Stimulated activated CD8-positive, alpha-beta memory T cell treated with anti-CD3 and anti-CD28 coated beads, Interleukin-7, amount 100 ng/mL, for 48 hours (primary cell): ENCODE data around the gene MANSC4.
"Not testable (repeated sequence)": the region's sequence is repeated elsewhere in the genome, so short reads cannot be mapped to it uniquely, and the experiment has no call there.

Experiments
- DNase-seq, 2 donors: peaks; one replicate each; pipeline ENCODE4 v3.0.0-alpha.2; 2020; ENCODE audit warnings: low read depth in 1 of 2; ENCODE audit errors: extremely low read depth in 1 of 2

MANSC4 gene

DNA sequence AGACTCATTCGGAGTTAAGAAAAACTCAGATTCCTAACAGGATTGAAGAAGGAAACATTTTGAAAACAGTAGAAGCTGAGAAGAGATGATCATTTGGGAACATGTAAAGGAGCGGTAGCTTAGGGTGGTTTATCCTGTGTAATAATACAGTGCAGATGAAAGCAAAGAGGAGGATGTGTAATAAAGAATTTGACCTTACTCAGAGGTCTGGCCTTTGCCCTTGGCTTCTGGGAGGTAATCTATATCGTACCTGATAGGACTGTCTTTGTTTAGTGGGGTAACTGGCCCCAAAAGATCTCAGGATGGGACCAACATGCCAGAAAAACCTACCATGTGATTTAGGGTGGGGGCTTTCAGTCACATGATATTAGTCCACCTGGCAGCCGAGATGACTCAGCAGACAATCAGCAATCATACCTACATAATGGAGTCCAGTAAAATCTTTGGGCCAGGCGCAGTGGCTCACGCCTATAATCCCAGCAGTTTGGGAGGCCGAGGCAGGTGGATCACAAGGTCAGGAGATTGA, 23.3 kb downstream of the MANSC4 start:
- no peak for DNase-seq

DNA sequence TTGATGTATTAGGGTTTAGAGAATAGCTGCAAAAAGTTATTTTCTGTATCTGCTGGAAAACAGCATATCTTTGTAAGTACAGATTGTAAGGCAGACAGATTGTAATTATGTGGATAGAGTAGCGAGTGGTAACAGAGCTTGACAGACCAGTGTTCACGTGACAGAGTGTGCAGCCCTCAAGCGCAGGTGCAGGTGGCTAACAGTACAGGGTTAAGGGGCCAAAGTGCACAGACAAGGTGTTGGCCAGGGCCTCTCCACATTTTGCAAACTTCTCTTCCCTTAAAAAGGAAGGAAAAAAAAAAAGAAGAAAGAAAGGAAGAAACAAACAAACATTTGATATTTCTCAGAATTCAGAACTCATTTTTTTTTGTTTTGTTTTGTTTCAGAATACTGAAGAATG, 25.2 kb downstream of the MANSC4 start:
- no peak for DNase-seq

DNA sequence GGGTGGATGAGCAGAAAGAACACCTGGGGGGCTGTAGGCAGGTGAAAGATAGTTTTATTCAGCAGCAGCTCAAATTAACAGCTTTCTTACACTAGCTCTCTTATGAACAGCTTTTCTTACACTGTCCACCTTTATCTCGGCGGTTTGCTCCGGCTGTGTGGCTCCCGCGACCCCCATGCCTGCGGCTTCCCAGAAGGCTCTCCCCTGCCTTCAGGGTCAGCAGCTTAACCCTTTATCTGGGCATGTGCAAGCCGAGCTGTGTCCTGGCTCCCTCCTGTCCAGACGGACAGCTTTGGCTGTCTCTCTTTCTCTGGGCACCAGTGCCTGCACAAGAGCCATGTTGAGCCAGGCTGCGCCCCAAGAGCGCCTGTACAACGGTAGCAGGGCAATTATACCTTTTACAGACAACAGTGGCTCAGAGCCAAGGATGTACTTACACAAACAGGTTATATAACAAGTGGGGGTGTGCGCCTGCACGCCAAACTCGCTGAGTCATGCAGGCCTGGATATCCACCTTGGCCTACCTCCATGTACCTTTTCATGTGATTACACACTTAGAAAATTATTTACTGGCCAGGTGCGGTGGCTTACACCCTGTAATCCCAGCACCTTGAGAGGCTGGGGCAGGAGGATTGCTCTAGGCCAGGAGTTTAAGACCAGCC, 28.5 kb downstream of the MANSC4 start:
- no peak for DNase-seq

DNA sequence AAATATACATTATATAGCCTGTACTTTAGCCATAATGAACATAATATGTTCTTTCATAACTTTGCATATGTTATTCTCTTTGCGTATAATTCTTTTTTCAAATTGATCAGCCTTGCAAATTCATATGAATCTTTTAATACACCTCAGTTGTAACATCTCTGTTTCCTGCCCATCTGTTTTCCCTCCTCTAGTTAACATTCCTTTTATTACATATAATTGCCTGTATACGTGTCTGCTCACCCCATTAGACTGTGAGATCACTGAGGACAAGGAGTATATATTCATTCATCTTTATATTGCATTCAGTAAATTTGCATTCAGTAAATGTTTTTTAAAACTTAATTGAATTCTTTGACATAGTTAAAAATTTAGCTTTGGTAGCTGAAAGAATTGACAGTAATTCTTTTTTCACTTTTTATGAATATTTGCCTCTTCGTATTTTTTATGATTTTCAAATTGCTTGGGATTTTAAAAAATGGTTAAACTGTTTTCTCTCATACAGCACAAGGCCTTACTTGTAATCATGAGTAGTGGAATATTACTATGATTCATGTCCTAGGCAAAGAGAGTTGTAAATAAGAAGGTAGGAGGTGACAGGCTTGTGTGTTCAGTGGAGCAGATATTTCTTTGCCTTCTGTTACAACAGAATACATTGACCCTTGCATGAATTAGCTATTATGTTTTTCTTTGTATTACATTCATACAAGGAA, 32.8 kb downstream of the MANSC4 start:
- no peak for DNase-seq

DNA sequence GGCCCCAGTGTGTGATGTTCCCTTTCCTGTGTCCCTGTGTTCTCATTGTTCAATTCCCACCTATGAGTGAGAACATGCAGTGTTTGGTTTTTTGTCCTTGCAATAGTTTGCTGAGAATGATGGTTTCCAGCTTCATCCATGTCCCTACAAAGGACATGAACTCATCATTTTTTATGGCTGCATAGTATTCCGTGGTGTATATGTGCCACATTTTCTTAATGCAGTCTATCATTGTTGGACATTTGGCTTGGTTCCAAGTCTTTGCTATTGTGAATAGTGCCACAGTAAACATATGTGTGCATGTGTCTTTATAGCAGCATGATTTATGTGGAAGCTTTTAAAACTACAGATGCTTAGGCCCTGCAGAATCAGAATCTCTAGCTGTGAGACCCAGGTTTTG, 34.3 kb downstream of the MANSC4 start:
- DNase-seq, result not testable (repeated sequence)

DNA sequence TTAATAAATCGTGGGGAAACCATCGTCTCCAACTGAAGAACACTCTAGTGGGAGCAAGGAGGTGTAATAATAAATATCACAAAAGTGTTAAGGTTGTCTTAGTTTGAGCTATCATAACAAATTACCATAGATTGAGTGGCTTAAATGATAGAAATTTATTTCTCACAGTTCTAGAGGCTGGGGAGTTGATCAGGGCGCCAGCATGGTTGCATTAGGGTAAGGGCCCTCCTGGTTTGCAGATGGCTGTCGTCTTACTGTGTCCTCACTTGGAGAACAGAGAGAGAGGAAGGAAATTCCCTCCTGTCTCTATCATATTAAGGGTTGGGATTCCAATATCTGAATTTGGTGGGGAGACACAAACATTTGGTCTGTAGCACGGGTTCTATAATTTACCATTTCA, 36.4 kb downstream of the MANSC4 start:
- no peak for DNase-seq

DNA sequence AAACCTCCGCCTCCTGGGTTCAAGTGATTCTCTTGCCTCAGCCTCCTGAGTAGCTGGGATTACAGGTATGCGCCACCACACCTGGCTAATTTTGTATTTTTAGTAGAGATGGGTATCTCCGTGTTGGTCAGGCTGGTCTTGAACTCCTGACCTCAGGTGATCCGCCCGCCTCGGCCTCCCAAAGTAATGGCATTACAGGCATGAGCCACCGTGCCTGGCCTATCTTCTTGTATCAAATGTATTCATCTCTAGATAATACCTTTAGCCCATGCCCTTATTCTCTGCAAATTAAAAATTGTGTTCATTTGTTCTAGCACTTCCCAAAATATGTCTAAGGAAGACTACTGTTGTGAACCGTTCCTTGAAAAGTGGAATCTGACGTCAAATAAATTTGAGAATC, 45.7 kb downstream of the MANSC4 start:
- not testable (repeated sequence) for DNase-seq

DNA sequence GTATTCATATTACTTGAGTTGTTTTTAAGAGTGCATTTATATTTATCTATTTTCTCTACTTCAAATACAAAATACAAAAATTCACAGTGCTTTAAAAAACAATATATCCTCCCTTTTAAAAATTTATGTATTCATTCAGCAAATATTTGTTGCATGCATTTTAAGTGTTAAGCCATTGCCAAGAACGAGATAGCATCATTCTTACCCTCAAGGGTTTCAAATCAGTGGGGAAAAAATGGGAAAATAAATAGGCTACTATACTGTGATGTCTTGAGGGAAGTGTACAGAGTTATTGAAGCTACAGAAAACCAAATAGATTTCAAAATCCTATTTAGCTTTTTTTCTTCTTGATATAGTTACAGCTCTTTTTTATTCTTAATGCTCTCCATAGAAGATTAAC, 46.2 kb downstream of the MANSC4 start:
- DNase-seq, result no peak

DNA sequence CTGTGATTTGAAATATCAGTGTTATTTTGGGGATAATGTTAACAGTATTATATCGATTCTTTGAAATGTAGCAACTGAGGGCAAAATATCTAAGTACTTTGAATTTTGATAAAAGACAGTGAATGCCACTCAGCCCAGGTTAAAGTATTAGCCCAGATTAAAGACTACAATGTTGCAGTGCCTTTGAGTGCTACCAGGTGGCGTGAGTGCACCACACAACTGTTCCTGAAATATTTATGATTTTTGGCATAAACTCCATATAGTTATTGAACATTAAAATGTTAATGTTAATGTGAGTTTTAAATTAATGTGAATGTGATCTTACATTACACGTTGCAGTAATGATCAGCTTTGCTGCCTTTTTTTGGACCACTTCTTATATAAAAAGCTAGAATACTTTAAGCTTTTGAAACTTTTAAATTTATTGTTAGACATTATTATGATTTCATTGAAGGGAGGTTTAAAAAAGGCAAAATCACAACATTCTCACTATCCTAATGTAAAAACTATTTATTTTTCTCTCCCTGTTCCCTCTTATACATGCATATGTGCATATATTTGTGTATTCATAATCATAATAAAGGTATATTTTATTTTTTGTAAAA, 46.9 kb downstream of the MANSC4 start:
- no peak for DNase-seq

DNA sequence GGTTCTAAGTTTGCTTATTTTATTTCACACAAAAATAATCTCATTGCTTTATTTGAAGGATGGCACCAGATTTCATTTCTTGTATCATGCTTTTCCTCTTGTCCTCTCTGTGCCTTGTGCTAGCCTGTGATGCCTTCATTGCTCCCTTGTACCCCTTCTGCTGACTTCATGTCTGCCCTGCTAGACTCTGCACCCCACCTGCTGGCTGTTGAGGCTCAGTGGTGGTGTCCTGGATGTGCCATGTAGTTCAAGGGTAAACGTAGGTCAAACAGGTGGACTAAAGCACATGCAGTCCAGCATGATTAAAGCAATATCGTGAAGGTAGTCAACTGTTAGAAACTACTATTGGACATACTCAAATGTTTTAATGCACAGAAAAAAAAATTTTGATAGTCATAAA, 47.8 kb downstream of the MANSC4 start:
- DNase-seq, result no peak

DNA sequence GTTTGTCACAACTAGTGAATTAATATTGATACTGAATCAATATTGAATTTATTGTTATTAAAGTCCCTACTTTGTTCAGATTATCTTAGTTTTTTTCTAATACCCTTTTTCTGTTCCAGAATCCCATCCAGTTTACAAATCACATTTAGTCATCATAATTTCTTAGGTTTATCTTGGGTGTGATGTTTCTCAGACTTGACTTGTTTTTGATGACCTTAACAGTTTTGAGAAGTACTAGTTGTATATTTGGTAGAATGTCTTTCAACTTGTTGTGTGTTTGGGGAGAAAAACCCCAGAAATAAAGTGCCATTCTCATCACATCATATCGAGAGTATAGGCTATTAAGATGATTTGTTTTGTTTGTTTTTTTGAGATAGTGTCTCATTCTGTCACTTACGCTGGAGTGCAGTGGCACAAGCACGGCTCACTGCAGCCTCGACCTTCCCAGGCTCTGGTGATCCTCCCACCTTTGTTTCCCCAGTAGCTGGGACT, 49.9 kb downstream of the MANSC4 start:
- no peak for DNase-seq

DNA sequence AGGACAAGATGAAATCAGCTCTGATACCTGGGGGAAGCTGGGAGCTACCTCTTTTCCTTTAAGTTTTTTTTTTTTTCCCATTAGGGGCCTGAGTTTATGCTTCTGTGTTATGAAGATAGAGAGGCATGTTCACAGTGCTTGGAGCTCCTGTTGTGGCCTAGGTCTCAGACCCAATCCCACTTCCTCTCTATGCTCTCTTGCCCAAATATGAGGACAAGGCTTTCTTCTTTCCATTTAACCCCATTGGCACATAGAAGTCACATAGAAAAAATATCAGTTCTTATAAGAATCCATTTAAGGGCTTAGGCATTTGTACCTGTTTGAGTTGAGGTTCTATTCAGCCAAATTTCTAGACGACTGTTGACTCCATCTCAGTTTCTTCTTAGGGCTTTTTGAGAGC, 56.8 kb downstream of the MANSC4 start:
- DNase-seq, result no peak
